ENCODE measurements around the gene DMXL1.

- no peak for TF ChIP-seq CEBPB (IDR thresholded peaks at IDR 0.05)
- TF ChIP-seq EGR1 (IDR thresholded peaks at IDR 0.05) = no peak
Measured at GRCh38 chr5:119088438-119088837, 17.6 kb downstream of the DMXL1 start.

Measured in Ishikawa (cell line).